GM18873 (cell line): ENCODE data around the gene CELF5.
"Not testable (repeated sequence)": the region's sequence is repeated elsewhere in the genome, so short reads cannot be mapped to it uniquely, and the experiment has no call there.

Experiments used
- ATAC-seq: cut with Tn5 transposase; IDR thresholded peaks from one replicate; pipeline ENCODE4 v1.9.1; 2021; ENCODE audit warnings: mild to moderate bottlenecking, moderate library complexity, moderate number of reproducible peaks; ENCODE audit not compliant: unreplicated experiment, low FRiP score

Gene CELF5

GRCh38 chr19:3335431-3336350, 111.2 kb downstream of the CELF5 start:
- ATAC-seq: no peak

- no peak for ATAC-seq
These were observed 111.9 kb downstream of the CELF5 start for GRCh38 chr19:3336351-3336679.

- no peak for ATAC-seq
These were observed 112.4 kb downstream of the CELF5 start for GRCh38 chr19:3336680-3337523.

GRCh38 chr19:3338541-3339181, 114.2 kb downstream of the CELF5 start:
- no peak for ATAC-seq

GRCh38 chr19:3340340-3340739, 115.9 kb downstream of the CELF5 start:
- ATAC-seq: no peak

GRCh38 chr19:3342246-3342645, 117.8 kb downstream of the CELF5 start:
- no peak for ATAC-seq

- not testable (repeated sequence) for ATAC-seq
These were observed 118.5 kb downstream of the CELF5 start for GRCh38 chr19:3342962-3343361.

- ATAC-seq: no peak
These were observed 119.4 kb downstream of the CELF5 start for GRCh38 chr19:3343619-3344502.

- ATAC-seq: no peak
These were observed 120.4 kb downstream of the CELF5 start for GRCh38 chr19:3344608-3345598.

- ATAC-seq: no peak
These were observed 121.5 kb downstream of the CELF5 start for GRCh38 chr19:3345850-3346460.
